ENCODE data around the gene SHC2.
"Not testable (repeated sequence)": the region's sequence is repeated elsewhere in the genome, so short reads cannot be mapped to it uniquely, and the experiment has no call there.

The SHC2 gene

GRCh38 chr19:492091-492531 lies 31.3 kb upstream of the SHC2 start:
- DNase-seq: no peak

GRCh38 chr19:491146-491741 lies 30.4 kb upstream of the SHC2 start:
- no peak for DNase-seq

- no peak for DNase-seq
Measured at GRCh38 chr19:489418-490196, 28.8 kb upstream of the SHC2 start.

GRCh38 chr19:488505-489417 lies 27.9 kb upstream of the SHC2 start:
- peak; percentile 96 for DNase-seq

- no peak for DNase-seq
Measured at GRCh38 chr19:485583-486236, 24.9 kb upstream of the SHC2 start.

- no peak for DNase-seq
Measured at GRCh38 chr19:485077-485476, 24.2 kb upstream of the SHC2 start.

- no peak for DNase-seq
Measured at GRCh38 chr19:484494-484893, 23.7 kb upstream of the SHC2 start.

GRCh38 chr19:483332-484072 lies 22.7 kb upstream of the SHC2 start:
- DNase-seq: no peak

- no peak for DNase-seq
Measured at GRCh38 chr19:482186-483041, 21.6 kb upstream of the SHC2 start.

GRCh38 chr19:481100-481499 lies 20.3 kb upstream of the SHC2 start:
- not testable (repeated sequence) for DNase-seq

- DNase-seq: peak; percentile 39
Measured at GRCh38 chr19:480016-480855, 19.4 kb upstream of the SHC2 start.

GRCh38 chr19:478976-479375 lies 18.1 kb upstream of the SHC2 start:
- no peak for DNase-seq

GRCh38 chr19:478236-478903 lies 17.5 kb upstream of the SHC2 start:
- no peak for DNase-seq

GRCh38 chr19:475360-475759 lies 14.5 kb upstream of the SHC2 start:
- no peak for DNase-seq

- no peak for DNase-seq
Measured at GRCh38 chr19:474126-475078, 13.6 kb upstream of the SHC2 start.

- DNase-seq: no peak
Measured at GRCh38 chr19:472005-472858, 11.4 kb upstream of the SHC2 start.

- DNase-seq: no peak
Measured at GRCh38 chr19:470701-471100, 9.9 kb upstream of the SHC2 start.

GRCh38 chr19:469833-470232 lies 9.0 kb upstream of the SHC2 start:
- DNase-seq: no peak

Data from activated naive CD4-positive, alpha-beta T cell treated with anti-CD3 and anti-CD28 coated beads, Interleukin-2, amount 50 U/mL, for 16 hours (primary cell).